Hepatocyte (in vitro differentiated cells): ENCODE results near the gene SNX25.

ENCODE experiments used
- EZH2 ChIP-seq: fragments of 200-600 bp; sonication (generic); IDR thresholded peaks from 2 replicates; pipeline ENCODE4 v1.6.1; 2016; ENCODE audit warnings: antibody characterized with exemption, mild to moderate bottlenecking, borderline replicate concordance
- EZH2phosphoT487 ChIP-seq: fragments of 200-600 bp; sonication (generic); IDR thresholded peaks from one replicate; pipeline ENCODE4 v1.6.1; 2018; ENCODE audit warnings: antibody characterized with exemption, mild to moderate bottlenecking, low read depth, moderate library complexity; ENCODE audit not compliant: unreplicated experiment, severe bottlenecking
- TF ChIP-seq, protein P1 (sequence below): fragments of 200-600 bp; sonication (generic); IDR thresholded peaks from 2 replicates; pipeline ENCODE4 v1.5.1; 2016; ENCODE audit warnings: antibody characterized with exemption, mild to moderate bottlenecking; ENCODE audit not compliant: poor library complexity

DNA sequence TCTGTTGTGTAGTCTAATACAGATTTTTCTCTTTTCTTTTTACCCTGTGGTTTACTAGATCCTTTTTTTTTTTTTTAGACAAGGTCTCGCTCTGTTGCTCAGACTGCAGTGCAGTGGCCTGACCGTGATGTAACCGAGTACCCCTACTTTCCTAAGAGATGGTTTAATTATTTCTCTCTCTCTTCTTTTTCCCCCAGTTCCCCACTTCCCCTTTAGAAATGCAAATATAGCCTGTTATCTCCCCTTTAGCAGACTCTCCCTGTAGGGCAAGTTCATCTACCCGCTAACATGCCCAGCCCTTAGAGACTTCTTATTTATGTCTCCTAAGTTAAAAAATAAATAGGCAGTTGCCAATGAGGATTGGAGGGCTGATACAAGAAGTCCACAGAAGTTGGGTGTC, 4.5 kb downstream of the SNX25 start:
- TF ChIP-seq, protein P1, sequence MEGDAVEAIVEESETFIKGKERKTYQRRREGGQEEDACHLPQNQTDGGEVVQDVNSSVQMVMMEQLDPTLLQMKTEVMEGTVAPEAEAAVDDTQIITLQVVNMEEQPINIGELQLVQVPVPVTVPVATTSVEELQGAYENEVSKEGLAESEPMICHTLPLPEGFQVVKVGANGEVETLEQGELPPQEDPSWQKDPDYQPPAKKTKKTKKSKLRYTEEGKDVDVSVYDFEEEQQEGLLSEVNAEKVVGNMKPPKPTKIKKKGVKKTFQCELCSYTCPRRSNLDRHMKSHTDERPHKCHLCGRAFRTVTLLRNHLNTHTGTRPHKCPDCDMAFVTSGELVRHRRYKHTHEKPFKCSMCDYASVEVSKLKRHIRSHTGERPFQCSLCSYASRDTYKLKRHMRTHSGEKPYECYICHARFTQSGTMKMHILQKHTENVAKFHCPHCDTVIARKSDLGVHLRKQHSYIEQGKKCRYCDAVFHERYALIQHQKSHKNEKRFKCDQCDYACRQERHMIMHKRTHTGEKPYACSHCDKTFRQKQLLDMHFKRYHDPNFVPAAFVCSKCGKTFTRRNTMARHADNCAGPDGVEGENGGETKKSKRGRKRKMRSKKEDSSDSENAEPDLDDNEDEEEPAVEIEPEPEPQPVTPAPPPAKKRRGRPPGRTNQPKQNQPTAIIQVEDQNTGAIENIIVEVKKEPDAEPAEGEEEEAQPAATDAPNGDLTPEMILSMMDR = no peak
- TF ChIP-seq EZH2 (no peak), EZH2phosphoT487 (no peak)
